ENCODE data around the gene FCRL5.

DNA sequence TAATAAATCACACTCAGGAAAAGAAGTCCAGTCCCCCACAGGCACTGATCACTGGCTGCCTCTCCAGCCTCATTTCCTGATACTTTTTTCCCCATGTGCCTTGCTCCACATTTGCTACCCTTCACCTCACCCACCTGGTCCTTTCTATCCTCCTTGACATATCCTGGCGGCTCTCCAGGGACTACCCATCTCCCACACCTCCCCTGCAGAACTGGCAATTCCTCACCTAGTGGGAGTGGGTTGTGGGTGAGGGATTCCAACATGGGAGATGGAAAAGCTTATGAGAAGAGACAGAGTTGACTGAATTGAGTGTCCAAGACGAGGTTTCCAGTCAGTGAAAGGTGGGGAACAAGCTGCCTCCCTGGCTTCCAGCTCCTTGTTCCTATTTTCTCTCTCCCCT lies 69.6 kb downstream of the FCRL5 start:
- TF ChIP-seq, protein P1, sequence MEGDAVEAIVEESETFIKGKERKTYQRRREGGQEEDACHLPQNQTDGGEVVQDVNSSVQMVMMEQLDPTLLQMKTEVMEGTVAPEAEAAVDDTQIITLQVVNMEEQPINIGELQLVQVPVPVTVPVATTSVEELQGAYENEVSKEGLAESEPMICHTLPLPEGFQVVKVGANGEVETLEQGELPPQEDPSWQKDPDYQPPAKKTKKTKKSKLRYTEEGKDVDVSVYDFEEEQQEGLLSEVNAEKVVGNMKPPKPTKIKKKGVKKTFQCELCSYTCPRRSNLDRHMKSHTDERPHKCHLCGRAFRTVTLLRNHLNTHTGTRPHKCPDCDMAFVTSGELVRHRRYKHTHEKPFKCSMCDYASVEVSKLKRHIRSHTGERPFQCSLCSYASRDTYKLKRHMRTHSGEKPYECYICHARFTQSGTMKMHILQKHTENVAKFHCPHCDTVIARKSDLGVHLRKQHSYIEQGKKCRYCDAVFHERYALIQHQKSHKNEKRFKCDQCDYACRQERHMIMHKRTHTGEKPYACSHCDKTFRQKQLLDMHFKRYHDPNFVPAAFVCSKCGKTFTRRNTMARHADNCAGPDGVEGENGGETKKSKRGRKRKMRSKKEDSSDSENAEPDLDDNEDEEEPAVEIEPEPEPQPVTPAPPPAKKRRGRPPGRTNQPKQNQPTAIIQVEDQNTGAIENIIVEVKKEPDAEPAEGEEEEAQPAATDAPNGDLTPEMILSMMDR (IDR thresholded peaks at IDR 0.05): no peak
- TF ChIP-seq POLR2A (IDR thresholded peaks at IDR 0.05): no peak
